ENCODE results near the gene MAX.

Gene MAX

GRCh38 chr14:65045709-65046108, 56.6 kb downstream of the MAX start:
- Histone ChIP-seq H4K20me1 (ENCODE audit: insufficient read depth) (no peaks in the 10 kb centered on the region), H3K27me3 (ENCODE audit: insufficient read depth, low read depth) (no peaks in the 10 kb centered on the region), H3K79me2 (ENCODE audit: insufficient read depth, low read depth) (no peaks in the 10 kb centered on the region), H3K4me3 (IDR thresholded peaks at IDR 0.05; ENCODE audit: insufficient read depth, low read depth, low read length) (no peak overlapping the region), H3K27ac (no peak overlapping the region), H3K36me3 (ENCODE audit: insufficient read depth) (no peaks in the 10 kb centered on the region), H3K9ac (no peak overlapping the region), H2AFZ (ENCODE audit: low read depth) (no peak overlapping the region), H3K4me2 (no peak overlapping the region), H3K4me1 (ENCODE audit: low read depth, poor library complexity, severe bottlenecking) (no peaks in the 10 kb centered on the region)
- TF ChIP-seq CTCF (conservative IDR thresholded peaks at IDR 0.05; ENCODE audit: low read depth, low read length): no peak

GRCh38 chr14:65045006-65045405, 57.3 kb downstream of the MAX start:
- no peak overlapping the region for H3K4me3 ChIP-seq (IDR thresholded peaks at IDR 0.05; ENCODE audit: insufficient read depth, low read depth, low read length)
- no peak overlapping the region for H3K27ac ChIP-seq
- H3K27me3 ChIP-seq (ENCODE audit: insufficient read depth, low read depth): no peaks in the 10 kb centered on the region
- no peak for TF ChIP-seq CTCF (conservative IDR thresholded peaks at IDR 0.05; ENCODE audit: low read depth, low read length)
- H3K4me1 ChIP-seq (ENCODE audit: low read depth, poor library complexity, severe bottlenecking): no peaks in the 10 kb centered on the region
- H2AFZ ChIP-seq (ENCODE audit: low read depth): no peak overlapping the region
- no peaks in the 10 kb centered on the region for H4K20me1 ChIP-seq (ENCODE audit: insufficient read depth)
- no peaks in the 10 kb centered on the region for H3K79me2 ChIP-seq (ENCODE audit: insufficient read depth, low read depth)
- no peak overlapping the region for H3K9ac ChIP-seq
- H3K4me2 ChIP-seq: no peak overlapping the region
- no peaks in the 10 kb centered on the region for H3K36me3 ChIP-seq (ENCODE audit: insufficient read depth)

DNA sequence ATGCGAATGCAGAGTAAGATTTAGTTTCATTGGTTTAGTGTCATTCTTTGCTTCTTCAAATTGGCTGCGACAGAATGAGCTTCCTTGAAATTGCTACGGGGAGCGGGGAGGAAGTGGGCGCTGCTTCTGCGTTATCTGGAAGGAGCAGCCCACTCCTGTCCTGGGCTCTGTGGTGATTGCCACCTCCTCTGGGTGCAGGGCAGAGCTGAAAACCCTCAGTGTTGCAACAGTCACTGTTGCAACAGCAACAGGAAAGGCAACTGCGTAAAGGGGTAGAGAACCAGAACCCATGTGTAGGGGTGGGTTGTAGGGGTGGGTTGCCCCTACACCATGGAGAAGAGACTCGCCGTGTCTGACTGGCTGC, 57.7 kb downstream of the MAX start:
- H3K9ac ChIP-seq: no peak overlapping the region
- H3K4me3 ChIP-seq (IDR thresholded peaks at IDR 0.05; ENCODE audit: insufficient read depth, low read depth, low read length): no peak overlapping the region

GRCh38 chr14:65043893-65044595, 58.3 kb downstream of the MAX start:
- no peak overlapping the region for H3K4me2 ChIP-seq
- no peak overlapping the region for H3K9ac ChIP-seq
- TF ChIP-seq CTCF (conservative IDR thresholded peaks at IDR 0.05; ENCODE audit: low read depth, low read length): no peak
- H4K20me1 ChIP-seq (ENCODE audit: insufficient read depth): no peaks in the 10 kb centered on the region
- H3K27me3 ChIP-seq (ENCODE audit: insufficient read depth, low read depth): no peaks in the 10 kb centered on the region
- H3K27ac ChIP-seq: no peak overlapping the region
- H2AFZ ChIP-seq (ENCODE audit: low read depth): no peak overlapping the region
- no peaks in the 10 kb centered on the region for H3K4me1 ChIP-seq (ENCODE audit: low read depth, poor library complexity, severe bottlenecking)
- no peaks in the 10 kb centered on the region for H3K79me2 ChIP-seq (ENCODE audit: insufficient read depth, low read depth)
- no peak overlapping the region for H3K4me3 ChIP-seq (IDR thresholded peaks at IDR 0.05; ENCODE audit: insufficient read depth, low read depth, low read length)
- H3K36me3 ChIP-seq (ENCODE audit: insufficient read depth): no peaks in the 10 kb centered on the region

More for the DNA sequence above, 57.7 kb downstream of the MAX start:
- H3K4me2 ChIP-seq: no peak overlapping the region
- no peaks in the 10 kb centered on the region for H3K36me3 ChIP-seq (ENCODE audit: insufficient read depth)
- no peak for TF ChIP-seq CTCF (conservative IDR thresholded peaks at IDR 0.05; ENCODE audit: low read depth, low read length)
- no peak overlapping the region for H2AFZ ChIP-seq (ENCODE audit: low read depth)
- H3K79me2 ChIP-seq (ENCODE audit: insufficient read depth, low read depth): no peaks in the 10 kb centered on the region
- no peak overlapping the region for H3K27ac ChIP-seq
- H3K27me3 ChIP-seq (ENCODE audit: insufficient read depth, low read depth): no peaks in the 10 kb centered on the region
- no peaks in the 10 kb centered on the region for H4K20me1 ChIP-seq (ENCODE audit: insufficient read depth)
- H3K4me1 ChIP-seq (ENCODE audit: low read depth, poor library complexity, severe bottlenecking): no peaks in the 10 kb centered on the region
